Measurements from ENCODE around the gene EPN1. TPM values are rescaled to one million over a fixed set of nuclear protein-coding genes. Genes with fewer than 3 reads are reported as not detected.

Gene EPN1
- total RNA-seq, 1 experiment from 2014 or later = 102 TPM

GRCh38 chr19:55637534-55637933, 37.5 kb upstream of the EPN1 start:
- Mint-ChIP-seq H3K4me3 (ENCODE audit: unreplicated experiment) (no peak overlapping the region), H3K36me3 (ENCODE audit: insufficient read depth, unreplicated experiment) (peaks cover 22% of the 10 kb centered on the region), H3K27ac (ENCODE audit: low read depth, unreplicated experiment) (no peak overlapping the region), H3K9me3 (ENCODE audit: unreplicated experiment) (no peaks in the 10 kb centered on the region), H3K27me3 (ENCODE audit: insufficient read depth, unreplicated experiment) (no peaks in the 10 kb centered on the region), H3K4me1 (ENCODE audit: insufficient read depth, unreplicated experiment) (peaks cover 28% of the 10 kb centered on the region)
- intact Hi-C loops (cut with micrococcal nuclease) = loop anchor here (10.0 kb wide), 1 partner anchor 697 kb away; no protein-coding TSS in a partner anchor
- BruUV-seq (replicated peaks) = no TSS peak
- no peak for TF ChIP-seq CTCF (IDR thresholded peaks at IDR 0.05; ENCODE audit: unreplicated experiment)
- CTCF ChIA-PET = interaction anchor here (0.5 to 2.9 kb wide), 9 partner anchors 11 to 1979 kb away, joined by 3 to 12 read pairs (median 5); partner anchors contain the start of genes DNAAF3 and U2AF2
- no peak for DNase-seq (ENCODE audit: unreplicated experiment)
- POLR2A ChIA-PET = interaction anchor here (0.6 to 2.2 kb wide), 6 partner anchors 10 to 575 kb away, joined by 3 to 7 read pairs (median 5); partner anchors contain the start of genes CCDC106, FIZ1 and RDH13

DNA sequence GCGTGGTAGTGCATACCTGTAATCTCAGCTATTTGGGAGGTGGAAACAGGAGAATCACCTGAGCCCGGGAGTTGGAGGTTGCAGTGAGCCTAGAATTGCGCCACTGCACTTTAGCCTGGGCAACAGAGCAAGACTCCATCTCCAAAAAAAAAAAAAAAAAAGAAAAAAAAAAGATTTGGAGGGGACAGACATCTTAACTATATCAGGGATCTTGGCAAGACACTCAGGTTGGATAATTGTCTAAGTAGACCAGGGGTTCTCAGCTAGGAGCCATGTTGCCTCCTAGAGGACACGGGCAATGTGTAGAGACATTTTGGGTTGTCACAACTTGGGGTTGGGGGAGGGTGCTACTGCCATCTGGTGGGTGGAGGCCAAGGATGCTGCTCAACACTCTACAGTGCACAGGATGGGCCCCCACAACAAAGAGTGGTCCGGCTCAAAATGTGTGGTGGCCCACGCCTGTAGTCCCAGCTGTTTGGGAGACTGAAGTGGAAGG, 36.1 kb upstream of the EPN1 start:
- CTCF ChIA-PET = interaction anchor here (0.5 to 2.3 kb wide), 7 partner anchors 9 to 968 kb away, joined by 3 to 12 read pairs (median 4); partner anchors contain the start of genes CCDC106 and ZNF784
- peak; percentile 46 for DNase-seq (ENCODE audit: unreplicated experiment)
- peak; percentile 25 for TF ChIP-seq CTCF (IDR thresholded peaks at IDR 0.05; ENCODE audit: unreplicated experiment)
- BruUV-seq (replicated peaks) = no TSS peak
- H3K27me3 Mint-ChIP-seq (ENCODE audit: insufficient read depth, unreplicated experiment) = no peaks in the 10 kb centered on the region
- H3K9me3 Mint-ChIP-seq (ENCODE audit: unreplicated experiment) = no peaks in the 10 kb centered on the region
- intact Hi-C loops (cut with micrococcal nuclease) = loop anchor here (10.0 kb wide), 1 partner anchor 696 kb away; no protein-coding TSS in a partner anchor
- H3K4me1 Mint-ChIP-seq (ENCODE audit: insufficient read depth, unreplicated experiment) = peaks cover 36% of the 10 kb centered on the region
- POLR2A ChIA-PET = interaction anchor here (0.7 to 1.7 kb wide), 3 partner anchors 16 to 35 kb away, joined by 3 to 8 read pairs (median 3); partner anchors contain the start of gene U2AF2
- H3K4me3 Mint-ChIP-seq (ENCODE audit: unreplicated experiment) = no peak overlapping the region
- no peak overlapping the region for H3K27ac Mint-ChIP-seq (ENCODE audit: low read depth, unreplicated experiment)
- H3K36me3 Mint-ChIP-seq (ENCODE audit: insufficient read depth, unreplicated experiment) = peaks cover 34% of the 10 kb centered on the region

DNA sequence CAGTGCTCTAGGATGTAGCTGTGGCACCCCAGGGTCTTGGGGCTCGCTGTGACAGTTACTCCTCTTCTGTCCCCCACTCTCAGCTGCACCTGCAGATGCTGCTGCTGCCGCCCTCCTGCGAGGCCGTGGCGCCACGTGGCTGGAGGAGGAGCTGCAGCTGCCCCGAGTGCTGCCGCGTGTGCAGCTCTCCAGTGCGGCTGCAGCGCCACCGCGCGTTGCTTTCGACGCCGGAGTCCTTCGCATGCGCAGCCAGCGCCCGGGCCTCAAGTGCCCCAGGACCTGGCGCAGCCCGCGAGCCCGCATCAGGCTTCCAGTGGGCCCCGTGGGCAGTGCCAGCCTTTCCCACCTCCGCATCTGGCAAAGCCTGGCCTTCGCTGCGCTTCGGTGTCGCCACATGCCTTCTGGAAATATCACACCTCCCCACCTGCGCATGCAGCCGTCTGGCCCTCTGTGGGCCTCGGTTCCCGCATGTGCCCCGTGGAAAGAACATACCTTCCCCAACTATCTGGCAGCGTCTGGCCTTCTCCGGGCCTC, 34.9 kb upstream of the EPN1 start:
- Mint-ChIP-seq H3K4me3 (ENCODE audit: unreplicated experiment) (peak overlapping the region; percentile 82), H3K27ac (ENCODE audit: low read depth, unreplicated experiment) (peak overlapping the region; percentile 49), H3K9me3 (ENCODE audit: unreplicated experiment) (no peaks in the 10 kb centered on the region), H3K36me3 (ENCODE audit: insufficient read depth, unreplicated experiment) (peaks cover 37% of the 10 kb centered on the region), H3K27me3 (ENCODE audit: insufficient read depth, unreplicated experiment) (no peaks in the 10 kb centered on the region), H3K4me1 (ENCODE audit: insufficient read depth, unreplicated experiment) (peaks cover 34% of the 10 kb centered on the region)
- no peak for DNase-seq (ENCODE audit: unreplicated experiment)
- CTCF ChIA-PET = interaction anchor here (0.5 to 0.9 kb wide), 4 partner anchors 132 to 1467 kb away, joined by 3 to 4 read pairs (median 3); partner anchors contain the start of gene TMC4
- TF ChIP-seq CTCF (IDR thresholded peaks at IDR 0.05; ENCODE audit: unreplicated experiment) = no peak
- BruUV-seq (replicated peaks) = no TSS peak
- intact Hi-C loops (cut with micrococcal nuclease) = no loop called here
- POLR2A ChIA-PET = interaction anchor here (0.7 to 1.7 kb wide), 2 partner anchors 14 to 298 kb away, joined by 3 to 8 read pairs; partner anchors contain the start of gene U2AF2
